ENCODE measurements around the gene POLR3B. TPM values are rescaled to one million over a fixed set of nuclear protein-coding genes. Genes with fewer than 3 reads are reported as not detected.

POLR3B gene
- polyA plus RNA-seq, 3 donors = 3.6 to 3.8 (median 3.8) TPM

DNA sequence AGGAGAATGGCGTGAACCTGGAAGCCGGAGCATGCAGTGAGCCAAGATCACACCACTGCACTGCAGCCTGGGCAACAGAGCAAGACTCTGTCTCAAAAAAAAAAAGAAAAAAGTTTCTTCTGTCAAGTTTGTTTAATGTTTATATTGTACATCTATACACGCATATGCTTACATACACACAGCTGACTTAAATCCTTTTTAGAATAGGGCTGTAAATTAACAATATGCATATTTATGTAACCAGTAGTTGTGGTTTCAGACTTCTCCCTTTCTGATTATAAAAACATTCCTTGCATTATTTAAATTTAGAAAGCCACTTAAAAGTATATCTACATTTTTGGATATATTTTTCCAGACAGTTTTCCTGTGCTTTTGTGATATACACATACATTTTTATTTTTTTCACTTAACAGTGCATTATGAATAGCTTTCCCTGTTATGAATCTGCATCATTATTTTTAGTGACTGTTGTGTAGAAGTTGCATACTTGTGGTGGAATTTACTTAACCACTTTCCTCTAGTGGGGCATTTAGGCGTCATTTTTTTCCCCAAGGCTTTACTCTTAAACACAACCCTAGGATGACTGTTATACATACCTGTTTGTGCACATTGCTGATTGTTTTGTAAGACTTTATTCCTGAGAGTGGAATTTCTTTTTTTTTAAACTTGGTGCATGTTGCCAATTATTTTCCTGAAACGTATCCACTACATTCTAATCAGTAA lies 29.4 kb downstream of the POLR3B start:
- no peak overlapping the region for H3K27ac ChIP-seq (ENCODE audit: low read depth, low read length)
- WGBS, 3 donors = 82 to 95% (median 94%) methylated on average over 5 of the region's 5 CpGs

DNA sequence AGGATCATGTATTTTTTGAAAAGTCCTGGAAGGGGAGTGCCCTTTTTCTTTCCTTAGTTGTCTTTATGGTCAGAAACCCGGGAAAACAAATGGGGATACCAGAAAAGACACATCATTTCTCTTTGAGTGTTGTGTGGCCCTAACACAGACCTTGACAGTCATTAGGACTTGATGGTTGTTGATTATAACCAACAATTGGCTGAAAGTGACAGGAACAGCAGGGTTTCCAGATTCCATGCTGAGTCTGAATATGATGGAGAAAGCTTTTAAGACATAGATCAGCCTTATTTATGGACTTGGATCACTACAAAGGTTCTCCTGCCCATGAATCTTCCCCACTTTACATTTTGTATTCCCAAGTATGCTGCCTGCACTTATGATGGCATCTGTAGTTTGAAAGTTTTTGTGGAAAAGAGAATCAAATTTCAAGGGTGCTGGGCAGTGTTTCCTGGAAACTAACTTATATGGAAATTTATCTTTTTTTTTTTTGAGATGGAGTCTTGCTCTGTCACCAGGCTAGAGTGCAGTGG lies 30.4 kb downstream of the POLR3B start:
- no peak overlapping the region for H3K27ac ChIP-seq (ENCODE audit: low read depth, low read length)
- 71 to 92% (median 78%) methylated on average over 1 of the region's 1 CpG for WGBS, 3 donors

DNA sequence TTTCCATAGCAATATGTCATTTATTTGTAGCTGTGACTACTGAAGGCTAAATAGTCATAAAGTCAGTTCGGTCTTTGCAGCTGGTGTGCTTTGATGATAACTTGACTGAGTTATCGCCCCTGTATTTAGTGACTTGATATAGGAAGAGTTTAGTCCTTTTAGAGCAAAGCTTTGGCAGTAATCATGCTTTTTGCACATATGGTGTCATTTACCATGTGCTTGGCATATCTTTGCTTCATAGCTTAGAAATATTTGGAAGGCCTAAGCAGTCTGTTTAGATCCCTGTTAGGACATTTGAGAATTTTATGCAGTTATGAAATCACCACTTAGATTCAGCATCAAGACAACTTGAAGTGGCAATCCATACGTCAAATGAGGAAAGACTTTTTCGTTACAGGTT lies 31.6 kb downstream of the POLR3B start:
- 91 to 93% (median 93%) methylated on average over 4 of the region's 4 CpGs for WGBS, 3 donors
- H3K27ac ChIP-seq (ENCODE audit: low read depth, low read length) = no peak overlapping the region

DNA sequence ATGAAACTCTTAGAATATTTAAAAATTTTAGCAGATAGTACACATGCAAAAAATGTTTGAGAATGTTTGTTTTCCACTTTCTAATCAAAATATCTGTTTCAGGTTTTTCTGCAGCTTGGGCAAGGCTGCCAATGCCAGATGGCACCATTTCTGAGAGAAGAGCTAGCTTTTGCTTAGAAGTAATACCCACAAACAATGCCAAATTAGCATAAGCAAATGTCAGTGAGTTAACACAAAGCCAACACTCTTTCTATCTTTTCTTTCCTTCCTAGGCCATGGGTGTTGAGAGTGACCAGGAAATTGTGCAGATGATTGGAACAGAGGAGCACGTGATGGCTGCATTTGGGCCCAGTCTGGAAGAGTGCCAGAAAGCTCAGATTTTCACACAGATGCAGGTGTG lies 35.2 kb downstream of the POLR3B start:
- no peak overlapping the region for H3K27ac ChIP-seq (ENCODE audit: low read depth, low read length)
- WGBS, 3 donors = 73 to 84% (median 80%) methylated on average over 1 of the region's 1 CpG

DNA sequence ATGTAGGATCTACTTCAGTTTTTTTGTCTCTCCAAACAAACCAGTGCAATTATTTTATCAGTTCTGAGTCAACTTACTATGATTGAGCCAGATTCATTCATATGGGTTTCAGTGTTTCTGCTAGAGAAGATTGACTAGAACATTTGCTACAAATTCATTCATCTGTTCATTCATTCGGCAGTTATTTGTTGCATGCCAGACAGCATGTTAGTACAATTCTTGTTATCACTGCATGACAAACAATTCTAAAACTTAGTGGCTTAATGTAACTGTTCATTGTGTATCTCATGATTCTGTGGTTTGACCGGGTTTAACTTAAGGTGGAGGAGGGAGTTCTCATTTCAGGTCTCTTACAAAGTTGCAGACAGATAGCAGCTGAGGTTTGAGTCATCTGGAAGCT lies 52.3 kb downstream of the POLR3B start:
- no peak overlapping the region for H3K27ac ChIP-seq (ENCODE audit: low read depth, low read length)
- WGBS, 3 donors = 71 to 91% (median 83%) methylated on average over 2 of the region's 2 CpGs

DNA sequence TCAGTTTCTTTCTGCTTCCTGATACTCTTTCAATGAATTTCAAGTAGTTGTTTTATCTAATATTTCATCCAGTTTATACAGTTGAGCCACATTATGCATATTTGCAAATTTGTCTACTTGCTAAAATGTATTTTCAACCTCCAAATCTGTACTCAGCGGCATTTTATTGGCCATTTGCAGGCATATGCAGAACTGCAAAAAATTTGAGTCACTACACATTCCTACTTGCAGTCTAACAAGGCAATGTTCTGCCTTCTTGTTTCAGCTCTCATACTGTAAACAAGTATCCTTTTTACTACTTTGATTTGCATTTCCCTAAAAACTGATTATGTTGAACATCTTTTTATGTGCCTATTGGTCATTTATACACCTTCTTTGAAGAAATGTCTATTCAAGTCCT lies 55.0 kb downstream of the POLR3B start:
- no peak overlapping the region for H3K27ac ChIP-seq (ENCODE audit: low read depth, low read length)
- 90 to 98% (median 97%) methylated on average over 1 of the region's 1 CpG for WGBS, 3 donors

DNA sequence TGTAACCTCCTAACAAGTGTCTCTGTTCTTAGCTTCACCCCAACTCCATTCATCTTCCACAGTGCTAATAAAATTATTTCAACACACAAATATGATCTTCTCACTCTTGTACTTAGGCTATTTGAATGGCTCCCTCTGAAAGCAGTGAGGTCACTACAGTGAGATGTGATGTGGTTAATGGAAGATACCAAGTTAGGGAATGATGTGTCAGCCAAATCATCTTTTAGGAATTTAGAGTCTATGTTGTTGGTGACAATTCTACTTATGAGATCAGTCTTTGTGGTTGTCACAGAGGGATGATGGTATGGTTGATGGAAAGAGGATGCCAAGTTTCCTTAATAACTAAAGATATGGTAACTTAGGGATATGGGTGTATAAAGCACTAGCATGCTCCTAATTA lies 57.6 kb downstream of the POLR3B start:
- H3K27ac ChIP-seq (ENCODE audit: low read depth, low read length) = no peak overlapping the region

DNA sequence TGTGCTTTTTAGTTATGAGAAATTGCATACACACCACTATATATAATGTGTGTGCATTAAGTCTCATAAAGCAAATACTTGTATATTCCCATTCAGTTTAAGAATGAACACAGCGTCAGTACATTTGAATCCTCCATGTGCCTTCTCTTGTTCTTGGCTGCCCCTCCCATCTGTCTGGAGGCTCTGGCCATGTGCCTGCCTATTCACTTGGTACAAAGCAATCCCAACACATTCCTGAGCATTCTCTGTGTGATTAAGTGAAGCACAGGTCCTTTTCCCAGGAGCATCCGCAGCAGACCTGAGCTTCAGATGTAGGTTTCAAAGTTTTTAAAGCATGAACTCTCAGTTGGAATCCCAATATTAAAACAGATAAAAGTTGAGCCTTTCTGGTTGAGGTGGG lies 58.7 kb downstream of the POLR3B start:
- no peak overlapping the region for H3K27ac ChIP-seq (ENCODE audit: low read depth, low read length)
- WGBS, 3 donors = 75 to 91% (median 81%) methylated on average over 2 of the region's 2 CpGs

DNA sequence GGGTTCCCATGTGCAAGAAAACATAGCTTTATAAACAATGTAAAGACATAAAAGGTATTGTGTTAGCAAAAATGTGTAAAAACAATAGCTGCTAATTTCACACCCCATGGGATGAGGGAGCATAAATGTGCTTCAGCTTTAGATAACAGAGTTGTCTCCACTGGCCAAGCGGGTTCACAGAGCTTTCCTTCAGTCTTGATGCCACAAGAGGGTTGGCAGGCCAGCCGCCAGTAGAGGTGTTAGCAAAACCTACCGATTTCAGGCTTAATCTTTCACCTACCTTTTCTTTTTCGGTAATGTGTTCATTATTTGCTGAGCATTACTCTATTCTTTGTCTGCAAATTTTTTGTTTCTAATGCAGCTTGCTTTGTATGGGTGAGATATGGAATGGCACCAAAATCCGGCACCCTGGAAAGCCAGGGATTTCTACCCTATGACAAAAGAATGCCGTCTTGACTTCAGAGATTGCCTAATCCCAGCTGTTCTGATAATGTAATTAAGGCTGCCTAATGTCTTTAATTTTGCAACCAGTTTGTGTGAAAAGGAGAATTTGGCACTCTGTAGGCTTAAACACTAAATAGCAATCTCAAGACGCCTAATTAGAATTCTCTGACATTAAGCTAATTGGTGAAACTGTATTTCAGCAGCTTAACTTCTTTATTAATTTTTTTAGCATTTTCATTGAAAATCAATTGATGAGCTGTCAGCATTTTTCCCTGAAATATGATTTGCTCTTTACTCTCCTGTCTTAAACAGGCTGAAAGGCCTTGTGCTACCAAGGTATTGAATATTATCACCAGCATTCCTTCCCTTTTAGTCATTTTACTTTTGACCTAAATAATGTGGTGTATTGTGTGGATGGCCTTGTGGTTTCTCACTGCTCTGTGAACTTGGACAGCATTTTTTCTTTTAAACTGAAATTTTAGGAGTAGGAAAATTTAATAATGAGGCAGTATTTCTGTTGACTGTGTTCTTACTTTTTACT lies 60.7 kb downstream of the POLR3B start:
- 76 to 83% (median 78%) methylated on average over 7 of the region's 7 CpGs for WGBS, 3 donors
- H3K27ac ChIP-seq (ENCODE audit: low read depth, low read length) = no peak overlapping the region

DNA sequence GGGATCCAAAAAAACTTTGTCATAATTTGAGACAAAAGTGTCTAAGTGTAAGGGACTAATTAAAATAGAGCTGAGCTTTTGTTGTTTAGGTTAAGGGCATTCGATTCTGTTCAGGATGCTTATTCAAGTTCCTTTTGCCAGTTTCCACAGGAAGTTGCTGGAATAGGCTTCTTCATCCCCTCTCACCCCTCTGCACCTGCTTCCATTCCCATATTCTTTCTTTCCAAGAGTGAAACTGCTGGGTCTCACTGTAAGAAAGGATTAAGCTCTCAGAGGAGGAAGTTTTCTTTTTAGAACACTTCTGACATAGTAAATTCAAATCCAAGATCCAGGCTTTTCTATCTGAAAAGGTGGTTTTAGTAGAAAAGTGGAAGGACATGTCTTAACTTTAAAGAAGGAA lies 61.4 kb downstream of the POLR3B start:
- 11 to 53% (median 42%) methylated on average over 1 of the region's 1 CpG for WGBS, 3 donors
- H3K27ac ChIP-seq (ENCODE audit: low read depth, low read length) = no peak overlapping the region

DNA sequence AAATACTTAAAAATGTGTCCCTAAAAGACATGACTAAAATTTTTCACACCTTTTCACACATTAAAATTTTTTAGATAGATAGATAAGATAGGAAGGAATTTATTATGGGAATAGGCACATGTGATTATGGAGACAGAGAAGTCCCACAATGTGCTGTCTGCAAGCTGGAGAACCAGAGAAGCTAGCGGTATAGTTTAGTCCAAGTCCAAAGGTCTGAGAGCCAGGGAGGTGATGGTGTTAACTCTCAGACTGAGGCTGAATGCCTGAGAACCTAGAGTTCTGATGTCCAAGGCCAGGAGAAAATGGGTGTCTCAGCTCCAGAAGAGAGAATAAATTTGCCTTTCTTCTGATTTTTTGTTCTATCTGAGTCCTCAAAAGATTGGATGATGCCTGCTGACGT lies 65.7 kb downstream of the POLR3B start:
- H3K27ac ChIP-seq (ENCODE audit: low read depth, low read length) = no peak overlapping the region
- 77 to 97% (median 94%) methylated on average over 2 of the region's 2 CpGs for WGBS, 3 donors

DNA sequence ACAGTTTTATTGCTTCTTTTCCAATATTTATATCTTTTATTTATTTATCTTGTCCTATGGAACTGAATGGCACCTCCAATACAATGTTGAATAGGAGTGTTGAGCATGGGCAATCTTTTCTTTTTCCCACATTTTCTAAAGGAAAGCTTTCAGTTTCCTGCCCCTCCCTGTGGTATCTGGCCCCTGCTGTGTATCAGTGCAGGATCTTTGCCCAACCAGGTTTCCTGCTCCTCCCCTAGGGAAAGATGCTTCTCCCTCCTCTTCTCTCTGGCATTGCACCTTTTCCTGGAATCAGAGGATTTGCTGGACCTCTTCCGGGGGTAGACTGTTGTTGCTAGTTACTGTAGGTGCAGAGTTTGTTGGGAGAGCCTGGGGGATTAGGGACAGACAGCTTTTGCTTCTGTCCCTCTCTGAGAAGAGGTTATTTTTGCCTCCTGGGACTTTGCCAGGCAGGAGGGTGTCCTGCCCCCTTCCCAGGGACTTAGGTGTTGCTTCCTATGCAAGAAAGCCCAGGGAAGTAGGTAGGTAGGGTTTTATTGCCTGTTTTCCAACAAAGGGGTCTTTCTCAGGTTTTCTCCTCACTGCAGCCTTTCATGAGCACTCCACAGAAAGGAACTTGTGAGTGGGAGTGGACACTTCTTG lies 67.6 kb downstream of the POLR3B start:
- H3K27ac ChIP-seq (ENCODE audit: low read depth, low read length) = no peak overlapping the region
- 70 to 82% (median 78%) methylated on average over 1 of the region's 1 CpG for WGBS, 3 donors

DNA sequence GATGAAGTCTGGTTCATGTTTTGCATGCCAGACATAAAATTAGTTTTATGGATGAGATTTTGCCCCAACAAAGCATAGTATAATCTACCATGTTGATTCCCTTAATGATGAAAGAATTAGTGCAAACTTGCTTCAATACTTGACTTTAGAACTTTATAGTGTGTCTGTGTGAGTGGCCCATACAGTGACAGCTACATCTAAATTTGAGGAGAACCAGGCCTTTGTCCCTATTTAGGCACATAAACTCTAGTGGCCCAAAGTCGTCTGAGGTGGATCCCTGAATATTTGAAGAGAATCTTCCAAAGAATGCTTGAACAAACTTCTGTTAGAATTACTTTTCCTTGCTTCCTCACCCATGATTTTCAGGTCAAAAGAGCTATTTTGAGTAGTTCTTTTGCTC lies 70.4 kb downstream of the POLR3B start:
- 62 to 84% (median 67%) methylated on average over 1 of the region's 1 CpG for WGBS, 3 donors
- no peak overlapping the region for H3K27ac ChIP-seq (ENCODE audit: low read depth, low read length)

DNA sequence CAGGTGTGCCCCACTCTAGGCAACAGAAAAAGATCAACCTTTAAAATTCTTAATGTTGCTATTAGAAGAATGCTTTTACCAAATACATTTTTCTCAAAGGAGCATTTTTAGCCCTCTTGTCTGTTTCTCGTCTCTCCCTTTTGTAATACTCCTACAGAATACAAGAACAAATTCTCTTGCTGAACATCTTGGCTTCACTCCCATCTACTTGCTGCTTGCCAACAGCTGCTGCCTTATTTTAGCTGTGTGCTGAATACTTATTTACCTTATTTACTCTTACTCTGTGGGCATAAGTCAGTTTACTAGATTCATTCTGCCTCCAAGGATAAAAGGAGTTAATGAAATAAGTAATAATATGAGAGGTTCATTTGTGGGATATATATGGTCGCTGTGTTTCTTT lies 70.8 kb downstream of the POLR3B start:
- H3K27ac ChIP-seq (ENCODE audit: low read depth, low read length) = no peak overlapping the region
- 18 to 58% (median 57%) methylated on average over 2 of the region's 2 CpGs for WGBS, 3 donors

DNA sequence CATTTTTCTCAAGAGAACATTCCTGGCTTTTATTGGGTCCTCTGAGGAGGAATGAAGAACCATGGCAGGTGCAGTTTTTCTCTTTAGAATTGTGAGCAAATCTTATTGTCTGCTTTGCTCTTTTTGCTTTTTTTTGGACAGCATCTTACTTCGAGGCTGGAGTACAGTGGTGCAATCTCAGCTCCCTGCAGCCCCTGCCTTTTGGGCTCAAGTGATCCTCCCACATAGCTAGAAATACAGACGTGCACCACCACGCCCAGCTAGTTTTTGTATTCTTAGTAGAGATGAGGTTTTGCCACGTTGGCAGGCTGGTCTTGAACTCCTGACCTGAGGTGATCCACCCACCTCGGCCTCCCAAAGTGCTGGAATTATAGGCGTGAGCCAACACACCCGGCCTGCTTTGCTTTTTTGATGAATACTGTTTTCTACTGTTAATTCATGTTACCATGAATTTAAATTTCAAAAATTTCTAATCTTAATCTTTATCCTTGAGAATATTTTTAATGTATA lies 71.5 kb downstream of the POLR3B start:
- no peak overlapping the region for H3K27ac ChIP-seq (ENCODE audit: low read depth, low read length)
- 66 to 77% (median 68%) methylated on average over 7 of the region's 7 CpGs for WGBS, 3 donors

DNA sequence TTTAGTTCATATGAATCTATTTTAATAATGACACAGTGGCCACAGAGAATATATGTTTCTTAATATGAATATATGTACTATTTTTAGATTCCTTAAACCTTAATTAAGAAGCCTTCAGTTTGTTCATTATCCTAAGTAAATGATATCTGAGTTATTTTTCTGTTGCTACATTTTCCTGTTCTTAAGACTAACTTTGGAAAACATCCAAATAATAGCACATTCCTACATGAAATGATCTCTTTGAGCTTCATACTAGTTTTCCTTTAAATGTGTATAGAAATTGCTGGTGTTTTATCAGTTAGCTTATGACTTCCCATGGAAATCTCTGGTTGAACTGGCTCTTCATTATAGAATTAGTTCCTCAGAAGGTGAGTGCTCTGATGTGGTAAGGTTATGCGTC lies 72.1 kb downstream of the POLR3B start:
- no peak overlapping the region for H3K27ac ChIP-seq (ENCODE audit: low read depth, low read length)
- WGBS, 3 donors = 98 to 100% (median 100%) methylated on average over 1 of the region's 1 CpG

DNA sequence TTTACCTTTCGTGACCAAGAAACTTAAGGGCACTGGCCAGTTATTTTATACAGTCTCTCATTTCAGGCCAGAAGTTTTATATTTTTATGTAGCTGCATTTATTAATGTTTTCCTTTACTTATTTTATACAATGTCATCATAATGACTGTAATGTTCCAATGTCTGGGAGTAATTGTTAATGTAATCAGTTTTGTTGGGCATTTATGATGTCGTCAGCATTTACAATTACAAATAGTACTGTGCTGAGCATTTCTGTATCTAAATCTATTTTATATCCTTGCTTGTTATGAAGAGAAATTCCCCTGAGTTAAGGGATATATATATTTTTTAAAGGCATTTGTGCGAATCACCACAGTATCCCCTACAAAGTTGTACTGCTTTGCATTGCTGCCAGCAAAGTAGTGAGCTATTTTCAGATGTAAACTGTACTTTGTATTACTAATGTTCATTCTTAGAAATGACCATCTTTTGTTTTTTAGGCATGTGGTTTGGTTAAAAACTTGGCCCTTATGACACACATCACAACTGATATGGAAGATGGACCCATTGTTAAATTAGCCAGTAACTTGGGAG lies 74.4 kb downstream of the POLR3B start:
- 90 to 95% (median 91%) methylated on average over 3 of the region's 3 CpGs for WGBS, 3 donors
- H3K27ac ChIP-seq (ENCODE audit: low read depth, low read length) = no peak overlapping the region

DNA sequence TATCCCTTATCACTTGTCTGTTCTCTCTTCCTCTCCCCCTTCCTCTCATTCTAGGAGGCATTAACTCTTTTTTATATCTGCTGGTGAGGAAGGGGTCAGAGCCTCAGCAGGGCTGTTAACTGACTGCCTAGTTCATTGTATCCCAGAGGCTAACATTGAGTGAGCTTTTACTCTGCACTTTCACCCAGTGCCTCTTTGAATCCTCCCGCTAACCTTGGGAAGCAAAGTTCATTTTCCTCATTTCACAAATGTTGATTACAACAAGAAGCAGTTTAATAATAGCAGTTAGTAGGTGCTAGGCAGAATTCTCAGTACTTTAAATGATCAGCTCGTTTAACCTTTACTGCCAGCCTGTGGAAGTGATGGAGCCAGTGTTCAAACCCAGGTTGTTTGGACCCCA lies 75.5 kb downstream of the POLR3B start:
- no peak overlapping the region for H3K27ac ChIP-seq (ENCODE audit: low read depth, low read length)
- WGBS, 3 donors = 71 to 79% (median 78%) methylated on average over 2 of the region's 2 CpGs

Data from adipose tissue (tissue), 3 donors.